ENCODE results near the gene MAPK8. TPM values are rescaled to one million over a fixed set of nuclear protein-coding genes. Genes with fewer than 3 reads are reported as not detected.

Gene MAPK8
- total and polyA plus RNA-seq, 10 donors, result 5.2 to 61.4 (median 37.4) TPM

DNA sequence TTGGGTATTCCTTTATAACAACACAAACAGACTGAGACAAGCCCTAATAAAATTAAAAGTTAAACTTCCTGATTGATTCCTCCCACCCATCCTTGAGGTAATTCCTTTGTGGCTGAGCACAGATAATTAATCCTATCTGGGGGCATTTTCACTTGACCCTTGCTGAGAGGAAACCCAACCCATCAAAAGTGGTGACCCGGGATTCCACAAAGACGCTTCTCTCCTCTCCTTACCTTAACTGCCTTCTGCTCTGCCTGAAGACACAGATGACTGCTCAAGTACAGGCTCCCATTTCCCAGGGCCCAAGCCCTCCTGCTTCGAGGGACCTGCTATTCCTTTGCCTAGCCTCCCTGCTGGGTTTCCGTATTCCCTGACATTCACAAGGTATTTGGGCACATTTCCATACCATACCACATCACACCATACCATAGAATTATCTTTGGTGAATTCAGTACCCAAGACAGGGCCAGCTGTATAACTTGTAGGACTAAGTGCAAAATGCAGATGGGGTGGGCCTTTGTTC is 9.8 kb upstream of the MAPK8 start:
- intact Hi-C loops (cut with DNase I; ENCODE audit: low total_unique reads), result no loop called here
- no peaks in the 10 kb centered on the region for H3K36me3 ChIP-seq
- H3K27ac ChIP-seq, result no peak overlapping the region
- TF ChIP-seq CTCF (IDR thresholded peaks at IDR 0.05 in 8 of 11, conservative IDR thresholded peaks at IDR 0.05 in 3 of 11), result no peak
- no peak for TF ChIP-seq POLR2A (IDR thresholded peaks at IDR 0.05)
- TF ChIP-seq POLR2AphosphoS5 (IDR thresholded peaks at IDR 0.05), result no peak
- DNase-seq, result no peak
- no peaks in the 10 kb centered on the region for H3K9me3 ChIP-seq
- H3K4me3 ChIP-seq, result no peak overlapping the region
- no peaks in the 10 kb centered on the region for H3K4me1 ChIP-seq
- WGBS, 5 donors, result 69 to 86% (median 75%) methylated on average over 4 of the region's 4 CpGs
- H3K27me3 ChIP-seq (replicated peaks in 1 of 7), result no peaks in the 10 kb centered on the region

DNA sequence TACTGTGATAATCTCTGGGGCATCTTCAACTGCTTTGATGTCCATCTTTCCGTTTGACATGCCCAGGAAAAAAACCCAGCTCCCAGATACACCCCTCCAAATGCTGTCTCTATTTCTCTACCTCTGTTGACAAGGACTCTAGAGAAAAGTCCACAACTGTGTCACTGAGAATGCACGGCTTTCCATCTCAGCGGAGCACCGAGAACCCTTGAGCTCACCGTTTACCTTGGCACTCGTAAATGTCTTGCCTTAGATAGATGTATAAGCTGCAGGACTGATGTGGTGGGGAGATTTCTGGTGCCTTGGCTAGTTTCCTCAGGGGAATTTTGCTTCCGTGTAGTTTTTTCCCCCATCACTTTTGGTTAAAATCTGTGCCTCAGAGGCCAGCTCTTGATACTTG is 7.4 kb upstream of the MAPK8 start:
- Histone ChIP-seq H3K4me3 (no peak overlapping the region), H3K27ac (no peak overlapping the region), H3K4me1 (no peaks in the 10 kb centered on the region), H3K36me3 (no peaks in the 10 kb centered on the region), H3K27me3 (replicated peaks in 1 of 7) (no peaks in the 10 kb centered on the region), H3K9me3 (no peaks in the 10 kb centered on the region)
- intact Hi-C loops (cut with DNase I; ENCODE audit: low total_unique reads), result no loop called here
- no peak for DNase-seq
- WGBS, 5 donors, result 79 to 95% (median 88%) methylated on average over 7 of the region's 7 CpGs
- TF ChIP-seq POLR2AphosphoS5 (IDR thresholded peaks at IDR 0.05) (no peak), CTCF (IDR thresholded peaks at IDR 0.05 in 8 of 11, conservative IDR thresholded peaks at IDR 0.05 in 3 of 11) (no peak), POLR2A (IDR thresholded peaks at IDR 0.05) (no peak)

GRCh38 chr10:48299692-48300091 is 6.8 kb upstream of the MAPK8 start:
- intact Hi-C loops (cut with DNase I; ENCODE audit: low total_unique reads), result no loop called here
- Histone ChIP-seq H3K27me3 (replicated peaks in 1 of 7) (no peaks in the 10 kb centered on the region), H3K9me3 (no peaks in the 10 kb centered on the region), H3K36me3 (no peaks in the 10 kb centered on the region), H3K27ac (no peak overlapping the region), H3K4me1 (no peaks in the 10 kb centered on the region), H3K4me3 (no peak overlapping the region)
- 0 to 42% (median 35%) methylated on average over 1 of the region's 1 CpG for WGBS, 5 donors
- no peak for TF ChIP-seq POLR2AphosphoS5 (IDR thresholded peaks at IDR 0.05)
- no peak for TF ChIP-seq POLR2A (IDR thresholded peaks at IDR 0.05)
- TF ChIP-seq CTCF (IDR thresholded peaks at IDR 0.05 in 8 of 11, conservative IDR thresholded peaks at IDR 0.05 in 3 of 11), result no peak
- no peak for DNase-seq

DNA sequence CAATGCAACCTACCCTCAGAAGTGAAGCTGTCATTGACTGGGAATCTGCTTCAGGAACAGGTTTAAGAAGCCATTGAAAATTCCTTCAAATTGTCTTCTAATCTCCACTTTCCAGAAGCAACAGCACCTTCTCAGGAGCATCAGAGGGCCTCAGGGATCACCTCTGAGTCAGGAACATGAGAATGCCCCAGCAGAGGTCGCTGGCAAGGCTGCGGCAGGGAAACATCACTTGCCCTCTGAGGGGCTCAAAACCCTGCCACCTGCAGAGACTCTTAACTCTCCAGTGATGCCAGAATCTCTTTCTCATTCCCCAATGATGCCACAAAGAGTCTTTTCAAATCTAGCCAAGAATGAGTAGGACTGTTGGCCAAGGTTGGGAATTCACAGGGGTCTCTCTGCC is 5.9 kb upstream of the MAPK8 start:
- Histone ChIP-seq H3K4me3 (no peak overlapping the region), H3K9me3 (no peaks in the 10 kb centered on the region), H3K4me1 (no peaks in the 10 kb centered on the region), H3K36me3 (no peaks in the 10 kb centered on the region), H3K27ac (no peak overlapping the region), H3K27me3 (replicated peaks in 1 of 7) (no peaks in the 10 kb centered on the region)
- no peak for DNase-seq
- no peak for TF ChIP-seq POLR2A (IDR thresholded peaks at IDR 0.05)
- no peak for TF ChIP-seq POLR2AphosphoS5 (IDR thresholded peaks at IDR 0.05)
- no peak for TF ChIP-seq CTCF (IDR thresholded peaks at IDR 0.05 in 8 of 11, conservative IDR thresholded peaks at IDR 0.05 in 3 of 11)
- 64 to 92% (median 88%) methylated on average over 2 of the region's 2 CpGs for WGBS, 5 donors
- intact Hi-C loops (cut with DNase I; ENCODE audit: low total_unique reads), result no loop called here
